ENCODE measurements around the gene SLCO2B1. TPM values are rescaled to one million over a fixed set of nuclear protein-coding genes. Genes with fewer than 3 reads are reported as not detected.
A peak's percentile ranks its signal among the peaks of the same experiment; 100 is the strongest.

Gene SLCO2B1
- total RNA-seq, 1 donor from 2014 or later: 0.23 TPM

GRCh38 chr11:75155570-75156422 lies 4.9 kb downstream of the SLCO2B1 start:
- H3K4me3 ChIP-seq (ENCODE audit: low read depth, low read length): no peak overlapping the region
- no peak for DNase-seq (ENCODE audit: low read depth)
- TF ChIP-seq CTCF (conservative IDR thresholded peaks at IDR 0.05; ENCODE audit: low read depth, low read length): no peak

- no peak for TF ChIP-seq CTCF (conservative IDR thresholded peaks at IDR 0.05; ENCODE audit: low read depth, low read length)
- no peak overlapping the region for H3K4me3 ChIP-seq (ENCODE audit: low read depth, low read length)
- DNase-seq (ENCODE audit: low read depth): no peak
These were observed 7.3 kb downstream of the SLCO2B1 start for GRCh38 chr11:75158241-75158640.

GRCh38 chr11:75158696-75159150 lies 7.8 kb downstream of the SLCO2B1 start:
- TF ChIP-seq CTCF (conservative IDR thresholded peaks at IDR 0.05; ENCODE audit: low read depth, low read length): no peak
- H3K4me3 ChIP-seq (ENCODE audit: low read depth, low read length): no peak overlapping the region
- DNase-seq (ENCODE audit: low read depth): no peak

GRCh38 chr11:75159151-75159953 lies 8.4 kb downstream of the SLCO2B1 start:
- H3K4me3 ChIP-seq (ENCODE audit: low read depth, low read length): no peak overlapping the region
- TF ChIP-seq CTCF (conservative IDR thresholded peaks at IDR 0.05; ENCODE audit: low read depth, low read length): peak; percentile 18
- DNase-seq (ENCODE audit: low read depth): no peak

- no peak overlapping the region for H3K4me3 ChIP-seq (ENCODE audit: low read depth, low read length)
- peak; percentile 4 for DNase-seq (ENCODE audit: low read depth)
- TF ChIP-seq CTCF (conservative IDR thresholded peaks at IDR 0.05; ENCODE audit: low read depth, low read length): no peak
These were observed 9.4 kb downstream of the SLCO2B1 start for GRCh38 chr11:75160220-75160757.

GRCh38 chr11:75160880-75161279 lies 10.0 kb downstream of the SLCO2B1 start:
- no peak for TF ChIP-seq CTCF (conservative IDR thresholded peaks at IDR 0.05; ENCODE audit: low read depth, low read length)

More at GRCh38 chr11:75160880-75161279, 10.0 kb downstream of the SLCO2B1 start:
- DNase-seq (ENCODE audit: low read depth): no peak
- no peak overlapping the region for H3K4me3 ChIP-seq (ENCODE audit: low read depth, low read length)
